Neuronal stem cell (in vitro differentiated cells): Measurements from ENCODE around the gene CTR9.

ENCODE experiments used
- DNase-seq: peaks from one replicate; pipeline ENCODE4 v3.0.0-alpha.2; 2013; ENCODE audit warnings: low spot score
- H2AFZ ChIP-seq: one replicate; pipeline ENCODE4 v1.6.1; 2013; ENCODE audit warnings: mild to moderate bottlenecking, low read length, inconsistent platforms
- H2AK5ac ChIP-seq: 2 replicates; pipeline ENCODE4 v1.6.1; 2013; ENCODE audit warnings: low read depth, mild to moderate bottlenecking, inconsistent platforms, low read length, moderate library complexity, mixed read lengths
- H2BK120ac ChIP-seq: 2 replicates; pipeline ENCODE4 v1.6.1; 2013; ENCODE audit warnings: low read depth, mild to moderate bottlenecking, inconsistent platforms, low read length, moderate library complexity, mixed read lengths
- H2BK12ac ChIP-seq: one replicate; pipeline ENCODE4 v1.6.1; 2013; ENCODE audit warnings: low read length, inconsistent platforms
- H2BK15ac ChIP-seq: 2 replicates; pipeline ENCODE4 v1.6.1; 2013; ENCODE audit warnings: mild to moderate bottlenecking, low read length, inconsistent platforms, mixed read lengths
- H2BK5ac ChIP-seq: one replicate; pipeline ENCODE4 v1.6.1; 2013; ENCODE audit warnings: inconsistent platforms, mild to moderate bottlenecking, low read length, moderate library complexity
- H3K14ac ChIP-seq: one replicate; pipeline ENCODE4 v1.6.1; 2013; ENCODE audit warnings: low read length, inconsistent platforms
- H3K18ac ChIP-seq: 2 replicates; pipeline ENCODE4 v1.6.1; 2013; ENCODE audit warnings: low read length, inconsistent platforms
- H3K23ac ChIP-seq: 2 replicates; pipeline ENCODE4 v1.6.1; 2013; ENCODE audit warnings: low read depth, mild to moderate bottlenecking, mixed read lengths, low read length, inconsistent platforms; ENCODE audit not compliant: poor library complexity
- H3K27ac ChIP-seq: replicated peaks from 3 replicates; pipeline ENCODE4 v1.5.1; 2013; ENCODE audit warnings: low read length, inconsistent platforms
- H3K27me3 ChIP-seq, 3 experiments: 2 replicates each; pipeline ENCODE4 v1.6.1; 2013; ENCODE audit warnings: low read length in 3 of 3, mild to moderate bottlenecking in 2 of 3, inconsistent platforms in 1 of 3, low read depth in 1 of 3, mixed read lengths in 1 of 3, moderate library complexity in 1 of 3; ENCODE audit not compliant: control insufficient read depth in 3 of 3, insufficient read depth in 3 of 3
- H3K36me3 ChIP-seq, 2 donors: replicated peaks in 1 of 2; 2 replicates each; pipeline ENCODE4 v1.6.1; 2013; ENCODE audit warnings: low read length in 2 of 2; ENCODE audit not compliant: control insufficient read depth in 2 of 2, insufficient read depth in 2 of 2
- H3K4ac ChIP-seq: 2 replicates; pipeline ENCODE4 v1.6.1; 2013; ENCODE audit warnings: inconsistent platforms, mild to moderate bottlenecking, low read length, moderate library complexity
- H3K4me1 ChIP-seq, 2 donors: 1 replicate in 1 of 2; 2 replicates in 1 of 2; pipeline ENCODE4 v1.6.1; 2013; ENCODE audit warnings: low read length in 2 of 2, low read depth in 1 of 2; ENCODE audit not compliant: control insufficient read depth in 2 of 2, insufficient read depth in 1 of 2
- H3K4me2 ChIP-seq: one replicate; pipeline ENCODE4 v1.6.1; 2013; ENCODE audit warnings: mild to moderate bottlenecking, low read length, inconsistent platforms; ENCODE audit not compliant: insufficient read depth, poor library complexity, severe bottlenecking
- H3K4me3 ChIP-seq, 2 donors: 2 replicates each; pipeline ENCODE4 v1.5.1; 2013; ENCODE audit warnings: low read length in 2 of 2, mild to moderate bottlenecking in 2 of 2, inconsistent platforms in 1 of 2, moderate library complexity in 1 of 2
- H3K79me1 ChIP-seq: one replicate; pipeline ENCODE4 v1.6.1; 2013; ENCODE audit warnings: low read depth, mild to moderate bottlenecking, inconsistent platforms, low read length, moderate library complexity
- H3K9ac ChIP-seq: one replicate; pipeline ENCODE4 v1.6.1; 2013; ENCODE audit warnings: mild to moderate bottlenecking, low read depth, low read length, inconsistent platforms; ENCODE audit not compliant: poor library complexity
- H3K9me3 ChIP-seq, 2 donors: replicated peaks in 1 of 2; 2 replicates each; pipeline versions ENCODE3 to v1.6.1; 2013; ENCODE audit warnings: low read length in 2 of 2, mild to moderate bottlenecking in 2 of 2, inconsistent platforms in 1 of 2, low read depth in 1 of 2, mixed read lengths in 1 of 2, moderate library complexity in 1 of 2; ENCODE audit not compliant: control insufficient read depth in 2 of 2, insufficient read depth in 1 of 2
- H4K8ac ChIP-seq: one replicate; pipeline ENCODE4 v1.6.1; 2013; ENCODE audit warnings: low read depth, mild to moderate bottlenecking, inconsistent platforms, low read length, moderate library complexity
- H4K91ac ChIP-seq: one replicate; pipeline ENCODE4 v1.6.1; 2013; ENCODE audit warnings: low read length, low read depth, mild to moderate bottlenecking, inconsistent platforms; ENCODE audit not compliant: poor library complexity
- WGBS, 2 donors: extraction: QIAGEN DNeasy Blood & Tissue Kit; methylation state at CpG; one replicate each; pipeline ENCODE4 v1.1.7; 2013; ENCODE audit warnings: missing lambda C conversion rate in 2 of 2, mixed read lengths in 1 of 2; ENCODE audit not compliant: insufficient read length in 2 of 2, insufficient replicate concordance in 1 of 2; ENCODE audit errors: extremely low coverage in 2 of 2; 5-methylcytosine and 5-hydroxymethylcytosine counted together

The CTR9 gene

GRCh38 chr11:10774811-10775210, 23.8 kb downstream of the CTR9 start:
- Histone ChIP-seq H3K27ac (no peak overlapping the region), H2BK15ac (no peak overlapping the region), H4K91ac (no peak overlapping the region), H2BK5ac (no peak overlapping the region), H2BK12ac (no peak overlapping the region), H3K4me2 (no peak overlapping the region), H3K14ac (no peak overlapping the region), H3K4me3 (no peak overlapping the region), H2AK5ac (no peak overlapping the region), H3K27me3 (no peaks in the 10 kb centered on the region), H3K18ac (no peak overlapping the region), H3K4me1 (no peaks in the 10 kb centered on the region), H3K9me3 (no peaks in the 10 kb centered on the region), H3K23ac (no peak overlapping the region), H3K36me3 (peaks cover 0 to 14% of the 10 kb centered on the region in 2 donors), H3K4ac (no peak overlapping the region), H2AFZ (no peak overlapping the region), H3K79me1 (no peaks in the 10 kb centered on the region), H3K9ac (no peak overlapping the region), H4K8ac (no peak overlapping the region), H2BK120ac (no peak overlapping the region)
- no peak for DNase-seq
- WGBS, 2 donors: no CpG with 5 or more reads among the region's 2 CpGs

GRCh38 chr11:10777393-10777793, 26.3 kb downstream of the CTR9 start:
- no peak overlapping the region for H3K14ac ChIP-seq
- H2BK12ac ChIP-seq: no peak overlapping the region
- H3K9ac ChIP-seq: no peak overlapping the region
- H3K4me1 ChIP-seq: no peaks in the 10 kb centered on the region
- no peak overlapping the region for H2AFZ ChIP-seq
- no peak overlapping the region for H4K91ac ChIP-seq
- WGBS, 2 donors: no CpG with 5 or more reads among the region's 3 CpGs
- H4K8ac ChIP-seq: no peak overlapping the region
- H3K4me3 ChIP-seq: no peak overlapping the region
- H3K36me3 ChIP-seq: peaks cover 0 to 14% of the 10 kb centered on the region in 2 donors
- H3K9me3 ChIP-seq: no peaks in the 10 kb centered on the region
- no peak overlapping the region for H2BK120ac ChIP-seq
- no peaks in the 10 kb centered on the region for H3K79me1 ChIP-seq
- H3K27ac ChIP-seq: no peak overlapping the region
- H3K23ac ChIP-seq: no peak overlapping the region
- no peak overlapping the region for H3K18ac ChIP-seq
- H2BK5ac ChIP-seq: no peak overlapping the region
- no peak overlapping the region for H3K4ac ChIP-seq
- H2BK15ac ChIP-seq: no peak overlapping the region
- no peak overlapping the region for H2AK5ac ChIP-seq
- H3K27me3 ChIP-seq: no peaks in the 10 kb centered on the region
- H3K4me2 ChIP-seq: no peak overlapping the region
- no peak for DNase-seq

GRCh38 chr11:10777806-10778205, 26.8 kb downstream of the CTR9 start:
- no CpG with 5 or more reads among the region's 6 CpGs for WGBS, 2 donors

GRCh38 chr11:10778217-10778970, 27.3 kb downstream of the CTR9 start:
- H3K18ac ChIP-seq: no peak overlapping the region
- no peaks in the 10 kb centered on the region for H3K9me3 ChIP-seq
- no peaks in the 10 kb centered on the region for H3K27me3 ChIP-seq
- H2AK5ac ChIP-seq: no peak overlapping the region
- no peak for DNase-seq
- H2BK120ac ChIP-seq: no peak overlapping the region
- no peak overlapping the region for H3K9ac ChIP-seq
- no peak overlapping the region for H2BK15ac ChIP-seq
- peaks cover 0 to 14% of the 10 kb centered on the region in 2 donors for H3K36me3 ChIP-seq
- H2BK12ac ChIP-seq: no peak overlapping the region
- no peak overlapping the region for H3K14ac ChIP-seq
- no peak overlapping the region for H3K4ac ChIP-seq
- H3K27ac ChIP-seq: no peak overlapping the region
- no peaks in the 10 kb centered on the region for H3K79me1 ChIP-seq
- no peak overlapping the region for H3K4me3 ChIP-seq
- no CpG with 5 or more reads among the region's 13 CpGs for WGBS, 2 donors
- no peak overlapping the region for H3K23ac ChIP-seq
- H2AFZ ChIP-seq: no peak overlapping the region
- H4K8ac ChIP-seq: no peak overlapping the region
- no peak overlapping the region for H4K91ac ChIP-seq
- H3K4me2 ChIP-seq: no peak overlapping the region
- H3K4me1 ChIP-seq: no peaks in the 10 kb centered on the region
- H2BK5ac ChIP-seq: no peak overlapping the region

More at GRCh38 chr11:10777806-10778205, 26.8 kb downstream of the CTR9 start:
- Histone ChIP-seq H2BK120ac (no peak overlapping the region), H3K4me3 (no peak overlapping the region), H3K4ac (no peak overlapping the region), H4K91ac (no peak overlapping the region), H3K36me3 (peaks cover 0 to 14% of the 10 kb centered on the region in 2 donors), H3K23ac (no peak overlapping the region), H2AFZ (no peak overlapping the region), H4K8ac (no peak overlapping the region), H3K9ac (no peak overlapping the region), H2BK5ac (no peak overlapping the region), H3K27ac (no peak overlapping the region), H3K9me3 (no peaks in the 10 kb centered on the region), H3K27me3 (no peaks in the 10 kb centered on the region), H2BK15ac (no peak overlapping the region), H3K14ac (no peak overlapping the region), H3K79me1 (no peaks in the 10 kb centered on the region), H3K18ac (no peak overlapping the region), H3K4me1 (no peaks in the 10 kb centered on the region), H2AK5ac (no peak overlapping the region), H3K4me2 (no peak overlapping the region), H2BK12ac (no peak overlapping the region)
- no peak for DNase-seq
